Brain microvascular endothelial cell (primary cell): Measurements from ENCODE around the gene SLC29A2.
"Not testable (repeated sequence)": the region's sequence is repeated elsewhere in the genome, so short reads cannot be mapped to it uniquely, and the experiment has no call there.

ENCODE experiments used
- DNase-seq: peaks from one replicate; pipeline ENCODE4 v3.0.0-alpha.2; 2020
- H3K27ac ChIP-seq: fragments of 250-450 bp; sonication (Bioruptor Pico); 2 replicates; pipeline ENCODE4 v1.5.1; 2020; ENCODE audit warnings: mild to moderate bottlenecking, moderate library complexity
- H3K27me3 ChIP-seq: fragments of 250-450 bp; sonication (Bioruptor Pico); replicated peaks from 2 replicates; pipeline ENCODE4 v1.5.1; 2020; ENCODE audit warnings: mild to moderate bottlenecking
- H3K36me3 ChIP-seq: fragments of 250-450 bp; sonication (Bioruptor Pico); replicated peaks from 2 replicates; pipeline ENCODE4 v1.5.1; 2020; ENCODE audit warnings: mild to moderate bottlenecking
- H3K4me3 ChIP-seq: 2 replicates; pipeline ENCODE4 v1.5.1; 2011; ENCODE audit warnings: low read depth, mild to moderate bottlenecking, control low read depth, low read length, moderate library complexity
- CTCF ChIP-seq: IDR thresholded peaks from 2 replicates; pipeline ENCODE4 v1.5.1; 2011; ENCODE audit warnings: low read depth, mild to moderate bottlenecking, moderate library complexity, low read length, control low read depth, inconsistent platforms; ENCODE audit errors: missing control alignments
- in situ Hi-C: cut with HindIII; loops from 2 replicates; pipeline ENCODE4 v1.10.0; 2017; ENCODE audit warnings: low sequenced_read_pairs, low pct_ligation_motif_present

SLC29A2 gene

GRCh38 chr11:66388780-66389386, 17.3 kb upstream of the SLC29A2 start:
- Histone ChIP-seq H3K27ac (no peak overlapping the region), H3K27me3 (no peaks in the 10 kb centered on the region), H3K4me3 (no peak overlapping the region), H3K36me3 (no peaks in the 10 kb centered on the region)
- peak; percentile 95 for TF ChIP-seq CTCF
- in situ Hi-C loops = no loop called here
- peak; percentile 49 for DNase-seq

GRCh38 chr11:66386171-66387069, 14.9 kb upstream of the SLC29A2 start:
- peak; percentile 89 for DNase-seq
- in situ Hi-C loops = no loop called here
- H3K4me3 ChIP-seq = peak overlapping the region; percentile 22
- no peaks in the 10 kb centered on the region for H3K27me3 ChIP-seq
- H3K27ac ChIP-seq = no peak overlapping the region
- peak; percentile 98 for TF ChIP-seq CTCF
- no peaks in the 10 kb centered on the region for H3K36me3 ChIP-seq

- H3K4me3 ChIP-seq, in situ Hi-C loops, H3K27me3 ChIP-seq, DNase-seq, H3K27ac ChIP-seq, H3K36me3 ChIP-seq: not testable (repeated sequence)
Observed at GRCh38 chr11:66384316-66384715, 12.8 kb upstream of the SLC29A2 start.

- H3K27ac ChIP-seq, in situ Hi-C loops, H3K4me3 ChIP-seq, DNase-seq, H3K36me3 ChIP-seq, H3K27me3 ChIP-seq: not testable (repeated sequence)
Observed at GRCh38 chr11:66380264-66380663, 8.7 kb upstream of the SLC29A2 start.

- DNase-seq, H3K27ac ChIP-seq, H3K4me3 ChIP-seq, H3K36me3 ChIP-seq, in situ Hi-C loops, H3K27me3 ChIP-seq: not testable (repeated sequence)
Observed at GRCh38 chr11:66373690-66374287, 2.2 kb upstream of the SLC29A2 start.

- Histone ChIP-seq H3K27ac (no peak overlapping the region), H3K27me3 (no peaks in the 10 kb centered on the region), H3K4me3 (no peak overlapping the region), H3K36me3 (no peaks in the 10 kb centered on the region)
- in situ Hi-C loops = no loop called here
- TF ChIP-seq CTCF = no peak
- no peak for DNase-seq
Observed at GRCh38 chr11:66373265-66373664, 1.7 kb upstream of the SLC29A2 start.
